ENCODE measurements around the gene MYO5A.
"Not testable (repeated sequence)": the region's sequence is repeated elsewhere in the genome, so short reads cannot be mapped to it uniquely, and the experiment has no call there.

The MYO5A gene

GRCh38 chr15:52528564-52529340 is at the start of gene MYO5A:
Gene MYO5A (minus strand): TSS chr15:52528880. CDS start chr15:52528806, 74 bp downstream.
- Histone ChIP-seq H3K4me1 (ENCODE audit: insufficient read depth, low read length) (peaks cover 1% of the 10 kb centered on the region; the same call in 1 of the 2 replicates), H3K9ac (ENCODE audit: low read depth, low read length) (peak within 1 kb of the TSS; percentile 78), H3K36me3 (ENCODE audit: insufficient read depth, low read length) (no peaks in the 10 kb centered on the region), H3K9me3 (ENCODE audit: control insufficient read depth, insufficient read depth, low read length) (no peaks in the 10 kb centered on the region)

- no peak overlapping the region for H3K9ac ChIP-seq (ENCODE audit: low read depth, low read length)
- no peaks in the 10 kb centered on the region for H3K36me3 ChIP-seq (ENCODE audit: insufficient read depth, low read length)
- H3K4me1 ChIP-seq (ENCODE audit: insufficient read depth, low read length) = no peaks in the 10 kb centered on the region
- no peaks in the 10 kb centered on the region for H3K9me3 ChIP-seq (ENCODE audit: control insufficient read depth, insufficient read depth, low read length)
Measured at GRCh38 chr15:52576692-52577091, 48.0 kb upstream of the MYO5A start.

- not testable (repeated sequence) for H3K9me3 ChIP-seq (ENCODE audit: control insufficient read depth, insufficient read depth, low read length); H3K9ac ChIP-seq (ENCODE audit: low read depth, low read length); H3K36me3 ChIP-seq (ENCODE audit: insufficient read depth, low read length); H3K4me1 ChIP-seq (ENCODE audit: insufficient read depth, low read length)
Measured at GRCh38 chr15:52575573-52575972, 46.9 kb upstream of the MYO5A start.

- no peaks in the 10 kb centered on the region for H3K36me3 ChIP-seq (ENCODE audit: insufficient read depth, low read length)
- H3K9ac ChIP-seq (ENCODE audit: low read depth, low read length) = no peak overlapping the region
- H3K9me3 ChIP-seq (ENCODE audit: control insufficient read depth, insufficient read depth, low read length) = no peaks in the 10 kb centered on the region
- H3K4me1 ChIP-seq (ENCODE audit: insufficient read depth, low read length) = no peaks in the 10 kb centered on the region
Measured at GRCh38 chr15:52575072-52575471, 46.4 kb upstream of the MYO5A start.

GRCh38 chr15:52574623-52575022 is 45.9 kb upstream of the MYO5A start:
- not testable (repeated sequence) for H3K4me1 ChIP-seq (ENCODE audit: insufficient read depth, low read length); H3K36me3 ChIP-seq (ENCODE audit: insufficient read depth, low read length); H3K9me3 ChIP-seq (ENCODE audit: control insufficient read depth, insufficient read depth, low read length); H3K9ac ChIP-seq (ENCODE audit: low read depth, low read length)

- Histone ChIP-seq H3K9ac (ENCODE audit: low read depth, low read length) (peak within 1 kb of the TSS; percentile 93), H3K9me3 (ENCODE audit: control insufficient read depth, insufficient read depth, low read length) (no peaks in the 10 kb centered on the region), H3K4me1 (ENCODE audit: insufficient read depth, low read length) (no peaks in the 10 kb centered on the region), H3K36me3 (ENCODE audit: insufficient read depth, low read length) (no peaks in the 10 kb centered on the region)
Measured at GRCh38 chr15:52568601-52569585, 40.2 kb upstream of the MYO5A start, which contains the start of gene ARPP19. Gene ARPP19 (minus strand): TSS chr15:52569030. CDS start chr15:52568892, 138 bp downstream.

- no peaks in the 10 kb centered on the region for H3K36me3 ChIP-seq (ENCODE audit: insufficient read depth, low read length)
- H3K4me1 ChIP-seq (ENCODE audit: insufficient read depth, low read length) = no peaks in the 10 kb centered on the region
Measured at GRCh38 chr15:52567871-52568600, 39.4 kb upstream of the MYO5A start.

GRCh38 chr15:52566889-52567288 is 38.2 kb upstream of the MYO5A start:
- Histone ChIP-seq H3K9me3 (ENCODE audit: control insufficient read depth, insufficient read depth, low read length) (no peaks in the 10 kb centered on the region), H3K36me3 (ENCODE audit: insufficient read depth, low read length) (no peaks in the 10 kb centered on the region), H3K4me1 (ENCODE audit: insufficient read depth, low read length) (no peaks in the 10 kb centered on the region), H3K9ac (ENCODE audit: low read depth, low read length) (peak overlapping the region; percentile 93)

More at GRCh38 chr15:52567871-52568600, 39.4 kb upstream of the MYO5A start:
- Histone ChIP-seq H3K9me3 (ENCODE audit: control insufficient read depth, insufficient read depth, low read length) (no peaks in the 10 kb centered on the region), H3K9ac (ENCODE audit: low read depth, low read length) (peak overlapping the region; percentile 93)

- H3K9me3 ChIP-seq (ENCODE audit: control insufficient read depth, insufficient read depth, low read length); H3K36me3 ChIP-seq (ENCODE audit: insufficient read depth, low read length); H3K4me1 ChIP-seq (ENCODE audit: insufficient read depth, low read length); H3K9ac ChIP-seq (ENCODE audit: low read depth, low read length): not testable (repeated sequence)
Measured at GRCh38 chr15:52565417-52566358, 37.0 kb upstream of the MYO5A start.

GRCh38 chr15:52563501-52564060 is 34.9 kb upstream of the MYO5A start:
- Histone ChIP-seq H3K4me1 (ENCODE audit: insufficient read depth, low read length) (no peaks in the 10 kb centered on the region), H3K9ac (ENCODE audit: low read depth, low read length) (no peak overlapping the region), H3K9me3 (ENCODE audit: control insufficient read depth, insufficient read depth, low read length) (0 out of 2 replicates have a peak, but pooled peaks cover 3% of the 10 kb centered on the region), H3K36me3 (ENCODE audit: insufficient read depth, low read length) (no peaks in the 10 kb centered on the region)

- Histone ChIP-seq H3K9ac (ENCODE audit: low read depth, low read length) (no peak overlapping the region), H3K9me3 (ENCODE audit: control insufficient read depth, insufficient read depth, low read length) (0 out of 2 replicates have a peak, but pooled peaks cover 3% of the 10 kb centered on the region), H3K36me3 (ENCODE audit: insufficient read depth, low read length) (no peaks in the 10 kb centered on the region), H3K4me1 (ENCODE audit: insufficient read depth, low read length) (no peaks in the 10 kb centered on the region; the same call in 1 of the 2 replicates)
Measured at GRCh38 chr15:52559575-52559974, 30.9 kb upstream of the MYO5A start.

GRCh38 chr15:52559022-52559421 is 30.3 kb upstream of the MYO5A start:
- no peaks in the 10 kb centered on the region for H3K36me3 ChIP-seq (ENCODE audit: insufficient read depth, low read length)
- H3K9me3 ChIP-seq (ENCODE audit: control insufficient read depth, insufficient read depth, low read length) = 0 out of 2 replicates have a peak, but pooled peaks cover 3% of the 10 kb centered on the region
- no peaks in the 10 kb centered on the region; the same call in 1 of the 2 replicates for H3K4me1 ChIP-seq (ENCODE audit: insufficient read depth, low read length)

GRCh38 chr15:52558196-52558595 is 29.5 kb upstream of the MYO5A start:
- 0 out of 2 replicates have a peak, but pooled peaks cover 3% of the 10 kb centered on the region for H3K9me3 ChIP-seq (ENCODE audit: control insufficient read depth, insufficient read depth, low read length)
- H3K4me1 ChIP-seq (ENCODE audit: insufficient read depth, low read length) = no peaks in the 10 kb centered on the region; the same call in 1 of the 2 replicates
- H3K36me3 ChIP-seq (ENCODE audit: insufficient read depth, low read length) = no peaks in the 10 kb centered on the region
- no peak overlapping the region for H3K9ac ChIP-seq (ENCODE audit: low read depth, low read length)

More at GRCh38 chr15:52559022-52559421, 30.3 kb upstream of the MYO5A start:
- H3K9ac ChIP-seq (ENCODE audit: low read depth, low read length) = no peak overlapping the region

All from ES-I3 (cell line).